Activated naive CD8-positive, alpha-beta T cell treated with anti-CD3 and anti-CD28 coated beads, Interleukin-2, amount 50 U/mL, for 24 hours (primary cell): ENCODE data around the gene PGD.
"Not testable (repeated sequence)": the region's sequence is repeated elsewhere in the genome, so short reads cannot be mapped to it uniquely, and the experiment has no call there.

ENCODE experiments used
- ATAC-seq: fragments of 150-1000 bp; cut with Tn5 transposase; one replicate; pipeline ENCODE4 v1.10.0; 2021
- DNase-seq: peaks from one replicate; pipeline ENCODE4 v3.0.0; 2021
- H3K27ac Mint-ChIP-seq: one replicate; pipeline ENCODE4 v1.8.0; 2021; ENCODE audit warnings: mild to moderate bottlenecking, mixed read lengths
- H3K27me3 Mint-ChIP-seq: one replicate; pipeline ENCODE4 v1.8.0; 2021; ENCODE audit warnings: mixed read lengths
- H3K36me3 Mint-ChIP-seq: one replicate; pipeline ENCODE4 v1.8.0; 2021; ENCODE audit warnings: low read depth, mixed read lengths
- H3K4me1 Mint-ChIP-seq: one replicate; pipeline ENCODE4 v1.8.0; 2021; ENCODE audit warnings: mixed read lengths
- H3K4me3 Mint-ChIP-seq: one replicate; pipeline ENCODE4 v1.8.0; 2021; ENCODE audit warnings: mild to moderate bottlenecking, moderate library complexity, mixed read lengths
- H3K9me3 Mint-ChIP-seq: one replicate; pipeline ENCODE4 v1.8.0; 2021; ENCODE audit warnings: mixed read lengths

The PGD gene

GRCh38 chr1:10419351-10419750 is 20.5 kb downstream of the PGD start:
- peaks cover 7% of the 10 kb centered on the region for H3K4me1 Mint-ChIP-seq
- no peak overlapping the region for H3K27ac Mint-ChIP-seq
- no peaks in the 10 kb centered on the region for H3K9me3 Mint-ChIP-seq
- peaks cover 44% of the 10 kb centered on the region for H3K36me3 Mint-ChIP-seq
- H3K27me3 Mint-ChIP-seq, result no peaks in the 10 kb centered on the region
- peak; percentile 25 for ATAC-seq
- DNase-seq, result no peak
- H3K4me3 Mint-ChIP-seq, result no peak overlapping the region

- no peak overlapping the region for H3K27ac Mint-ChIP-seq
- ATAC-seq, result no peak
- no peak overlapping the region for H3K4me3 Mint-ChIP-seq
- no peaks in the 10 kb centered on the region for H3K27me3 Mint-ChIP-seq
- DNase-seq, result no peak
- H3K9me3 Mint-ChIP-seq, result no peaks in the 10 kb centered on the region
- H3K4me1 Mint-ChIP-seq, result no peaks in the 10 kb centered on the region
- H3K36me3 Mint-ChIP-seq, result peaks cover 29% of the 10 kb centered on the region
Observed at GRCh38 chr1:10421637-10422036, 22.8 kb downstream of the PGD start.

GRCh38 chr1:10424034-10424433 is 25.2 kb downstream of the PGD start:
- no peak for ATAC-seq
- H3K27me3 Mint-ChIP-seq, result no peaks in the 10 kb centered on the region
- no peaks in the 10 kb centered on the region for H3K9me3 Mint-ChIP-seq
- no peak for DNase-seq
- peaks cover 15% of the 10 kb centered on the region for H3K36me3 Mint-ChIP-seq
- H3K4me3 Mint-ChIP-seq, result no peak overlapping the region
- peaks cover 3% of the 10 kb centered on the region for H3K4me1 Mint-ChIP-seq
- H3K27ac Mint-ChIP-seq, result no peak overlapping the region

GRCh38 chr1:10424651-10425050 is 25.8 kb downstream of the PGD start:
- DNase-seq (no peak), ATAC-seq (no peak)
- Mint-ChIP-seq H3K9me3 (no peaks in the 10 kb centered on the region), H3K4me3 (no peak overlapping the region), H3K36me3 (peaks cover 10% of the 10 kb centered on the region), H3K27me3 (no peaks in the 10 kb centered on the region), H3K27ac (no peak overlapping the region), H3K4me1 (peaks cover 7% of the 10 kb centered on the region)

- H3K27me3 Mint-ChIP-seq, H3K36me3 Mint-ChIP-seq, H3K27ac Mint-ChIP-seq, DNase-seq, ATAC-seq, H3K4me3 Mint-ChIP-seq, H3K9me3 Mint-ChIP-seq: not testable (repeated sequence)
- peaks cover 16% of the 10 kb centered on the region for H3K4me1 Mint-ChIP-seq
Observed at GRCh38 chr1:10425826-10426534, 27.1 kb downstream of the PGD start.

- H3K27me3 Mint-ChIP-seq, H3K4me3 Mint-ChIP-seq, H3K36me3 Mint-ChIP-seq, ATAC-seq, H3K27ac Mint-ChIP-seq, H3K9me3 Mint-ChIP-seq, DNase-seq: not testable (repeated sequence)
- peaks cover 21% of the 10 kb centered on the region for H3K4me1 Mint-ChIP-seq
Observed at GRCh38 chr1:10426535-10426848, 27.6 kb downstream of the PGD start.

- Mint-ChIP-seq H3K4me1 (peaks cover 27% of the 10 kb centered on the region), H3K4me3 (peak overlapping the region; percentile 87), H3K36me3 (no peaks in the 10 kb centered on the region), H3K27me3 (no peaks in the 10 kb centered on the region), H3K27ac (no peak overlapping the region), H3K9me3 (no peaks in the 10 kb centered on the region)
- ATAC-seq (no peak), DNase-seq (no peak)
Observed at GRCh38 chr1:10428984-10429383, 30.1 kb downstream of the PGD start.

GRCh38 chr1:10429868-10430215 is 31.0 kb downstream of the PGD start:
- no peaks in the 10 kb centered on the region for H3K36me3 Mint-ChIP-seq
- H3K4me1 Mint-ChIP-seq, result peaks cover 27% of the 10 kb centered on the region
- peak overlapping the region; percentile 91 for H3K27ac Mint-ChIP-seq
- no peaks in the 10 kb centered on the region for H3K9me3 Mint-ChIP-seq
- H3K4me3 Mint-ChIP-seq, result peak overlapping the region; percentile 87
- ATAC-seq (no peak), DNase-seq (no peak)
- no peaks in the 10 kb centered on the region for H3K27me3 Mint-ChIP-seq

GRCh38 chr1:10430216-10431069 is 31.6 kb downstream of the PGD start, which contains the start of gene CENPS:
Gene CENPS, plus strand, starts transcription at chr1:10430433. Its CDS starts 85 bp downstream, at chr1:10430518.
- peak within 1 kb of the TSS; percentile 91 for H3K27ac Mint-ChIP-seq
- peak; percentile 86 for ATAC-seq
- no peaks in the 10 kb centered on the region for H3K36me3 Mint-ChIP-seq
- H3K4me3 Mint-ChIP-seq, result peak within 1 kb of the TSS; percentile 87
- H3K9me3 Mint-ChIP-seq, result no peaks in the 10 kb centered on the region
- H3K27me3 Mint-ChIP-seq, result no peaks in the 10 kb centered on the region
- peak; percentile 93 for DNase-seq
- H3K4me1 Mint-ChIP-seq, result peaks cover 27% of the 10 kb centered on the region

GRCh38 chr1:10431070-10431730 is 32.3 kb downstream of the PGD start:
- H3K27me3 Mint-ChIP-seq, result no peaks in the 10 kb centered on the region
- H3K9me3 Mint-ChIP-seq, result no peaks in the 10 kb centered on the region
- peak; percentile 25 for DNase-seq
- peak overlapping the region; percentile 91 for H3K27ac Mint-ChIP-seq
- H3K4me1 Mint-ChIP-seq, result peaks cover 27% of the 10 kb centered on the region
- ATAC-seq, result peak; percentile 4
- no peaks in the 10 kb centered on the region for H3K36me3 Mint-ChIP-seq
- peak overlapping the region; percentile 87 for H3K4me3 Mint-ChIP-seq

GRCh38 chr1:10432910-10433700 is 34.2 kb downstream of the PGD start:
- no peaks in the 10 kb centered on the region for H3K27me3 Mint-ChIP-seq
- H3K27ac Mint-ChIP-seq, result no peak overlapping the region
- no peaks in the 10 kb centered on the region for H3K36me3 Mint-ChIP-seq
- H3K9me3 Mint-ChIP-seq, result no peaks in the 10 kb centered on the region
- H3K4me3 Mint-ChIP-seq, result no peak overlapping the region
- DNase-seq (no peak), ATAC-seq (no peak)
- H3K4me1 Mint-ChIP-seq, result peaks cover 25% of the 10 kb centered on the region

GRCh38 chr1:10433790-10434189 is 34.9 kb downstream of the PGD start:
- H3K27me3 Mint-ChIP-seq, result no peaks in the 10 kb centered on the region
- no peaks in the 10 kb centered on the region for H3K9me3 Mint-ChIP-seq
- no peak overlapping the region for H3K27ac Mint-ChIP-seq
- no peak overlapping the region for H3K4me3 Mint-ChIP-seq
- no peaks in the 10 kb centered on the region for H3K36me3 Mint-ChIP-seq
- peaks cover 23% of the 10 kb centered on the region for H3K4me1 Mint-ChIP-seq
- no peak for ATAC-seq
- no peak for DNase-seq

GRCh38 chr1:10434590-10434989 is 35.7 kb downstream of the PGD start:
- Mint-ChIP-seq H3K4me1 (peaks cover 20% of the 10 kb centered on the region), H3K4me3 (no peak overlapping the region), H3K9me3 (no peaks in the 10 kb centered on the region), H3K27me3 (no peaks in the 10 kb centered on the region), H3K27ac (no peak overlapping the region), H3K36me3 (no peaks in the 10 kb centered on the region)
- DNase-seq, result no peak
- no peak for ATAC-seq

- Mint-ChIP-seq H3K27me3 (no peaks in the 10 kb centered on the region), H3K4me3 (no peak overlapping the region), H3K9me3 (no peaks in the 10 kb centered on the region), H3K4me1 (peaks cover 2% of the 10 kb centered on the region), H3K36me3 (peaks cover 6% of the 10 kb centered on the region), H3K27ac (no peak overlapping the region)
- ATAC-seq, result no peak
- DNase-seq, result no peak
Observed at GRCh38 chr1:10437052-10437451, 38.2 kb downstream of the PGD start.
